ENCODE results near the gene ATP2C1.

The ATP2C1 gene

GRCh38 chr3:130975251-130975650, 81.4 kb downstream of the ATP2C1 start:
- in situ Hi-C loops (cut with MboI; ENCODE audit: low sequenced_read_pairs) = no loop called here

- in situ Hi-C loops (cut with MboI; ENCODE audit: low sequenced_read_pairs) = no loop called here
Observed at GRCh38 chr3:130976706-130977105, 82.8 kb downstream of the ATP2C1 start.

- in situ Hi-C loops (cut with MboI; ENCODE audit: low sequenced_read_pairs) = no loop called here
Observed at GRCh38 chr3:130979117-130979516, 85.2 kb downstream of the ATP2C1 start.

- in situ Hi-C loops (cut with MboI; ENCODE audit: low sequenced_read_pairs) = no loop called here
Observed at GRCh38 chr3:130981469-130981868, 87.6 kb downstream of the ATP2C1 start.

GRCh38 chr3:130990282-130990681, 96.4 kb downstream of the ATP2C1 start:
- in situ Hi-C loops (cut with MboI; ENCODE audit: low sequenced_read_pairs) = no loop called here

- in situ Hi-C loops (cut with MboI; ENCODE audit: low sequenced_read_pairs) = no loop called here
Observed at GRCh38 chr3:130991126-130991525, 97.2 kb downstream of the ATP2C1 start.

- in situ Hi-C loops (cut with MboI; ENCODE audit: low sequenced_read_pairs) = no loop called here
Observed at GRCh38 chr3:130992344-130992743, 98.5 kb downstream of the ATP2C1 start.

- in situ Hi-C loops (cut with MboI; ENCODE audit: low sequenced_read_pairs) = no loop called here
Observed at GRCh38 chr3:130997289-130997688, 103.4 kb downstream of the ATP2C1 start.

GRCh38 chr3:131001071-131001470, 107.2 kb downstream of the ATP2C1 start:
- in situ Hi-C loops (cut with MboI; ENCODE audit: low sequenced_read_pairs) = no loop called here

GRCh38 chr3:131004603-131005002, 110.7 kb downstream of the ATP2C1 start:
- in situ Hi-C loops (cut with MboI; ENCODE audit: low sequenced_read_pairs) = no loop called here

GRCh38 chr3:131007256-131007655, 113.4 kb downstream of the ATP2C1 start:
- in situ Hi-C loops (cut with MboI; ENCODE audit: low sequenced_read_pairs) = no loop called here

GRCh38 chr3:131007782-131008181, 113.9 kb downstream of the ATP2C1 start:
- in situ Hi-C loops (cut with MboI; ENCODE audit: low sequenced_read_pairs) = no loop called here

- in situ Hi-C loops (cut with MboI; ENCODE audit: low sequenced_read_pairs) = no loop called here
Observed at GRCh38 chr3:131008326-131008725, 114.4 kb downstream of the ATP2C1 start.

- in situ Hi-C loops (cut with MboI; ENCODE audit: low sequenced_read_pairs) = no loop called here
Observed at GRCh38 chr3:131009698-131010097, 115.8 kb downstream of the ATP2C1 start.

GRCh38 chr3:131018970-131019369, 125.1 kb downstream of the ATP2C1 start:
- in situ Hi-C loops (cut with MboI; ENCODE audit: low sequenced_read_pairs) = no loop called here

- in situ Hi-C loops (cut with MboI; ENCODE audit: low sequenced_read_pairs) = no loop called here
Observed at GRCh38 chr3:131020122-131020693, 126.3 kb downstream of the ATP2C1 start.

GRCh38 chr3:131025539-131025938, 131.7 kb downstream of the ATP2C1 start:
- in situ Hi-C loops (cut with MboI; ENCODE audit: low sequenced_read_pairs) = no loop called here

GRCh38 chr3:131026321-131027151, 132.7 kb downstream of the ATP2C1 start, which contains the start of the genes ASTE1 and NEK11:
ASTE1 (minus strand) TSS chr3:131026825; CDS start chr3:131025306, 1,519 bp downstream.
NEK11 (plus strand) TSS chr3:131026877; CDS start chr3:131029709, 2,832 bp downstream.
- in situ Hi-C loops (cut with MboI; ENCODE audit: low sequenced_read_pairs) = no loop called here

- in situ Hi-C loops (cut with MboI; ENCODE audit: low sequenced_read_pairs) = no loop called here
Observed at GRCh38 chr3:131028844-131029243, 135.0 kb downstream of the ATP2C1 start.

- in situ Hi-C loops (cut with MboI; ENCODE audit: low sequenced_read_pairs) = no loop called here
Observed at GRCh38 chr3:131031660-131032059, 137.8 kb downstream of the ATP2C1 start.

- in situ Hi-C loops (cut with MboI; ENCODE audit: low sequenced_read_pairs) = no loop called here
Observed at GRCh38 chr3:131033480-131034080, 139.7 kb downstream of the ATP2C1 start.
